Measurements from ENCODE around the gene NKAP.
"Not testable (repeated sequence)": the region's sequence is repeated elsewhere in the genome, so short reads cannot be mapped to it uniquely, and the experiment has no call there.

Gene NKAP

DNA sequence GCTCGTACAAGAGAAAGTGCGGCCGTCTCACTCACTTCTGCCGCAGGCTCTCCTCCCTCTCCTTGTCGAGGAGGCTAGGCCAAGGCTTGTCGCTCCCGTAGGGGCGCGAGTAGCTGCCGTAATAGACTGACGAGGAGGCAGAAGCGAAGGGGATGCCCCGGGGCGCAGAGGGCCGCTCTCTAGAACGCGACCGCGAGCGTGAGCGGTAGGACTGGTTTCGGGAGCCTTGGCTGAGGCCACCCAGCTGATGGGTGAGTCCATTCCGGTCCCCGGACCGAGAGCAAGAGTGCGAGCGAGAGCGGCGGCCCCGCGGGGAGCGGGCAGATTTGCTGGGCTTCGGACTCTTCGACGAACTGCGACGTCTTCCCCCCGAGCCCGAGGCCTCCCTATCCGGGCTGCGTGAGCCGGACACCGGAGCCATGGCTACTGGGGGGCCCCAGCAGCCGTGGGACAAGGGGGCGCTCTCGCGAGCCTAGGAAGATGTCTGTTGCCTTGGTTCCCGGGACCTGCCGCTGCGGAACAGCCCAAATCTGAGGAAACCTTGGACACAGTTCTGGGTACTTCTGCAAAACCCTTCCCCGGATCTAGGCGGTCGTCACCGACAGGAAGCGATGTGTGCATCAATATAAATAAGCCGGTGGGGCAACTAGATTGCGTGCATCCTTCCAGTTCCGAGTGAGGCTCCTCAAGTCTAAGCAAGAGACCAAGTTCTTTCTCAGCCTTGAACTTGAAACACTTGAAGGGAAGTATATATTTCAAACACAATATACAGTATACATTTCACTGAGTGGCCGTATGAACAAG, at the start of gene NKAP:
NKAP (minus strand) TSS at position 567 of the 804 bp plus-strand sequence; CDS start at position 421, 146 bp downstream.
- peak; percentile 89 for DNase-seq (ENCODE audit: low spot score)

DNA sequence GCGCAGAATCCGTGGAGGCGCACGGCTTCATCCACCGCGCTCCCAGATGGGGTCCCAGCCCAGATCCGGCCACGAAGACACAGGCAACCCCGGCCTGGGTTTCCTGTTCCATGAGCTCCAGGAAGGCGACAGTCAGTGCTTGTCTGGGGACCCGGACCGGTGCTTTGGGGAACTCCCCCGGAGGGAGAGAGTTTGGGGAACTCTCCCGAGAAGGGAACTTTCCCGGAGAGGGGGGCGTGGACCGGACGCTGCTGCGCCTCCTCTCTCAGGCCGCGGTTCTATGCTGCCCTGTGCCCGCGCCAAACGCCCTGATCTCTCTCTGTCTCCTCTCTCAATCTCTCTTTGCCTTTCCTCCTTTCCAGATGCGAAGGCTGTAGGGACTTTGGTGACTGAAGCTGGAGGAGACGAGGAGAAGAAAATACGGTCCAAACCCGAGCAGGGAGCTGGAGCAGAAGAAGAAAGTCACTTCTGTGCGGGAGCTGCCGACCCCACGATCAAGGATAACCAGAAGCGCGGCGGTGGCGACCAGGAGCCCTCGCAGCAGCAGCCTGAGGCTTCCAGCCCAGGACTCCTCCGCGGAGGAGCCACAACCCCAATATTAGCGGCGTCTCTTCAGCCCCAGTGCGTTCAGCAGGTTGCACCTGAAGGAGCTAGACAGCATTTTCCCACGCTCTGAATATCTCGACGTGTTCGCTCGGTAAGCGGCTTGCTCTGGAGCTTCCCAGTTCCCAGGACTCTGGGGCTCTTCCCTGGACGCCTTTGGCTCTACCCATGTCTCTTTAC, 47.6 kb upstream of the NKAP start:
- DNase-seq (ENCODE audit: low spot score): no peak

DNA sequence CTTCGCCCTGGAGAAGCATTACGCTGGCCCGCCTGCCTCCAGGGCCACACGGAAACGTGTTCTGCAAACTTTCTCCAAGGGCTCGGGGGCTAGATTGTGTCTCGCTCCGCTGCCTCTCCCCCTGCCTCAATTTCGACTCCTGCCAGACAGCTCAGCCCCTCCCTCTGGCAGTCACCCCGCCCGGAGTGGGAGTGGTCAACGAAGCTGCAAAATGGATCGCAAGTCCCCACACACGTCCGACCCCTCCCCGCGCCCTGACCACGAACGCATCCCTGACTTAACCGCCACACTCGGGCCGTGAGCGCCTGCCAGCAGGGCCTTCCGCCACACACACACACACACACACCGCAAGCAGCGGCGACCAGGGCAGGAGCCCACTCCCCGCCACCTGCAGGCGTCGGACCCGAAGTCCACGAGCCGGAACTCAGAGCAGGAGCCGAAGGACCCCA, 47.0 kb upstream of the NKAP start:
- DNase-seq (ENCODE audit: low spot score): no peak

- no peak for DNase-seq (ENCODE audit: low spot score)
Measured at GRCh38 chrX:119989905-119990555, 46.5 kb upstream of the NKAP start.

GRCh38 chrX:119986203-119986602, 42.7 kb upstream of the NKAP start:
- no peak for DNase-seq (ENCODE audit: low spot score)

- no peak for DNase-seq (ENCODE audit: low spot score)
Measured at GRCh38 chrX:119984652-119985051, 41.1 kb upstream of the NKAP start.

GRCh38 chrX:119983494-119983893, 39.9 kb upstream of the NKAP start:
- no peak for DNase-seq (ENCODE audit: low spot score)

DNA sequence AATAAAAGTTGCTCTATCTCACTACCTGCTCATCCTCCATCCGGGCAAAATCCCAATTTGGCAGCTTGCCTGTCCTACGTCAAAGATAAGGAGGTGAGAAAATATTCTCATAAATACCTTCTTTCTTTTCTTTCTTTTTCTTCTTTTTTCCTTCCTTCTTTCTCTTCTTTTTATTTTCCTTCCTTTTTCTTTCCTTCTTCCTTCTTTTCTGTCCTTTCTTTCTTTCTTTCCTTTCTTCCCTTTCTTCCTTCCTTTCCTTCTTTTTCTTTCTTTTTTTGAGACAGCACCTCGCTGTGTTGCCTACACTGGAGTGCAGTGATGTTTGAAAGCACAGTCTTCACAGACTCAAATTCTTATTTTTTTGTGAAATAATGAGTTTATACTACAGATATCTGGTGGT, 38.6 kb upstream of the NKAP start:
- no peak for DNase-seq (ENCODE audit: low spot score)

- peak; percentile 9 for DNase-seq (ENCODE audit: low spot score)
Measured at GRCh38 chrX:119981286-119982070, 37.9 kb upstream of the NKAP start.

GRCh38 chrX:119977172-119977571, 33.6 kb upstream of the NKAP start:
- not testable (repeated sequence) for DNase-seq (ENCODE audit: low spot score)

DNA sequence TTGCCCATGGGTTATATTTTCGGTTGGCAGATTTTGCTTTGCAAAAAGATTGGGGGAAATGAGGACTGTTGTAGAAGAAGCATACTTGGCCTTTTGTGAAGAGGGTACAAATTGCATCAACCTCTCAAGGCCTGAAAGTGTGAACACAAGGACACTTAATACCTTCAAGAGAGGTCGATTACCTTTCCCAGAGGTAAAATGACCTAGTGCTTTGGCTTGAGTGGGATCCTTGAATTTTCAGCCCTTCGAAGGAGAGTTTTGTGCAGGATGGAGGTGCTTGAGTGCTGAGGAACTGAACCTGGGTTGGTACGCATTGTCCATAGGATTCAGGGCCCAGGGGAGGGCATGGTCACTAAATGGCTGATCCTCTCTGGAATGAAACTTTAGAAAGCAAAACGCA, 27.6 kb upstream of the NKAP start:
- no peak for DNase-seq (ENCODE audit: low spot score)

DNA sequence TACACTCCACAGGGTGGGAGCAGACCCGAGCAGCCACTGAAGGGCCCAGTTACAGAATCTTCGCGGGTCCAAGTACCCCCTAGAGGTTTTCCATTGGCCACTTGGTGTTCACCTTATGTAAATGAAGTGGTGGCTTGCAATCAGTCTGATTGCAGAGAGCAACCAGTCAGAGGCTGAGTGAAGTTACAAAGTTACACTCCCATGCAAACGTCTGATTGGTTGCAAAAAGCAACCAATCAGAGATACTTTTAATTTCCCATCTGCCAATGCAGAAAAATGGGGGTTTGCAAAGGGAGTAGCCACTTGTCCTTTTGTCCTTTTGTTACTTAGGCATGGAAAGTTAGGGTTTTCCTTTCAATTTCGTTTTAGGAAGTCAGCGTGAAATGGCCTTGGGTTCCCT, 27.0 kb upstream of the NKAP start:
- DNase-seq (ENCODE audit: low spot score): no peak

DNA sequence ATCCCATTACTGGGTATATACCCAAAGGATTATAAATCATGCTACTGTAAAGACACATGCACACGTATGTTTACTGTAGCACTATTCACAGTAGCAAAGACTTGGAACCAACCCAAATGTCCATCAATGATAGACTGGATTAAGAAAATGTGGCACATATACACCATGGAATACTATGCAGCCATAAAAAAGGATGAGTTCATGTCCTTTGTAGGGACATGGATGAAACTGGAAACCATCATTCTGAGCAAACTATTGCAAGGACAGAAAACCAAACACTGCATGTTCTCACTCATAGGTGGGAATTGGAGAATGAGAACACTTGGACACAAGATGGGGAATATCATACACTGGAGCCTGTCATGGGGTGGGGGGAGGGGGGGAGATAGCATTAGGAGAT, 23.3 kb upstream of the NKAP start:
- not testable (repeated sequence) for DNase-seq (ENCODE audit: low spot score)

DNA sequence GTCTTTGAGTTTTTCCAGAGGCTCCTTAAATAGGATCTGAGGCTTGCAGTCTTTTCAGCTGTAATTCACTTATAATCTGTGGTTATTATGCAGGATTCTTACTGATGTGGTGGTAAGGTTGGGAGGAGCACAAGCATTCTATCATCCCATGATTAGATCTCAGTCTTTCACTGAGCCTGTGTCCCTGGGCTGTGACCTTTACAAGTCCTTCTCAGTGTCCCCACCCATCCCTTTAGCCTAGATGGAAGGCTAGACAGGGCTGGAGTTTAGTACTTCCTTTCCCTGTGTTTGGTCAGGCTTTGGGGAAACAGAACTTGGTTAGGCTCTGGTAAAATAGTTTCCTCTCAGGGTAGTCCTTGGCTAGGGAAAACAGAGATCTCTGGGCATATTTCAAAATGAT, 17.1 kb upstream of the NKAP start:
- no peak for DNase-seq (ENCODE audit: low spot score)

GRCh38 chrX:119955807-119956570, 12.4 kb upstream of the NKAP start:
- DNase-seq (ENCODE audit: low spot score): not testable (repeated sequence)

GRCh38 chrX:119954374-119954773, 10.8 kb upstream of the NKAP start:
- no peak for DNase-seq (ENCODE audit: low spot score)

GRCh38 chrX:119948381-119948780, 4.8 kb upstream of the NKAP start:
- DNase-seq (ENCODE audit: low spot score): no peak

DNA sequence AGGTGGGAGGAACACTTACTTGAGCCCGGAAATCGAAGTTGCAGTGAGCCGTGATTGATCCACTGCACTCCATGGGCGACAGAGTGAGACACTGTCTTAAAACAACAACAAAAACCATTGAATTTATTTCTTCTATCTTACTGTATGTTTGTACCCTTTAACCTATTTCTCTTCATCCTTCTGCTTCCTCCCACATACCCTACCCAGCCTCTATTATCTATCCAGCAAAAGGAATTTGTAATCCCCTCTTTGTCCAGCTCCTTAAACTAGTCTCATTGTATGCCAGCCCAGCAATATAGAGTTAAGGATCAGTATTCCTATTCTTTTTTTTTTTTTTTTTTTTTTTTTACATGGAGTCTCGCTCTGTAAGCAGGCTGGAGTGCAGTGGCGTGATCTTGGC, 1.9 kb upstream of the NKAP start:
- DNase-seq (ENCODE audit: low spot score): no peak

GRCh38 chrX:119942831-119943184, 743 bp downstream of the NKAP start:
- DNase-seq (ENCODE audit: low spot score): peak; percentile 3

- no peak for DNase-seq (ENCODE audit: low spot score)
Measured at GRCh38 chrX:119942173-119942819, 1.3 kb downstream of the NKAP start.

DNA sequence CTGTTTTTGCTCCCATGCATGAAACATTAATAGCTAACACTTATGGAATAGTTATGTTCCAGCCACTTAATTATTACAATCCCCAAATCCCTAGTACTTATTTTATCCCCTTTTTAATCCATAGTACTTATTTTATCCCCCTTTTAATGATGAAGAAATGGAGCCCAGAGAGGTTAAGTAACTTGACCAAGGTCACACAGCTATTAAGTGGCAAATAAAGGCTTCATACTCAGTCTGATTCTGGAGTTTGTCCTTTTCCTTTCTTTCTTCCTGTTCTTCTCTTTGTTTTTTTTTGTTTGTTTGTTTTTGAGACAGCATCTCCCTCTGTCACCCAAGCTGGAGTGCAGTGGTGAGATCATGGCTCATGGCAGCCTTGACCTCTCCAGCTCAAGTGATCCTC, 2.2 kb downstream of the NKAP start:
- no peak for DNase-seq (ENCODE audit: low spot score)

Measured in cerebellar cortex (tissue), 1 donor.